ENCODE measurements around the gene KLHL14.

Gene KLHL14

DNA sequence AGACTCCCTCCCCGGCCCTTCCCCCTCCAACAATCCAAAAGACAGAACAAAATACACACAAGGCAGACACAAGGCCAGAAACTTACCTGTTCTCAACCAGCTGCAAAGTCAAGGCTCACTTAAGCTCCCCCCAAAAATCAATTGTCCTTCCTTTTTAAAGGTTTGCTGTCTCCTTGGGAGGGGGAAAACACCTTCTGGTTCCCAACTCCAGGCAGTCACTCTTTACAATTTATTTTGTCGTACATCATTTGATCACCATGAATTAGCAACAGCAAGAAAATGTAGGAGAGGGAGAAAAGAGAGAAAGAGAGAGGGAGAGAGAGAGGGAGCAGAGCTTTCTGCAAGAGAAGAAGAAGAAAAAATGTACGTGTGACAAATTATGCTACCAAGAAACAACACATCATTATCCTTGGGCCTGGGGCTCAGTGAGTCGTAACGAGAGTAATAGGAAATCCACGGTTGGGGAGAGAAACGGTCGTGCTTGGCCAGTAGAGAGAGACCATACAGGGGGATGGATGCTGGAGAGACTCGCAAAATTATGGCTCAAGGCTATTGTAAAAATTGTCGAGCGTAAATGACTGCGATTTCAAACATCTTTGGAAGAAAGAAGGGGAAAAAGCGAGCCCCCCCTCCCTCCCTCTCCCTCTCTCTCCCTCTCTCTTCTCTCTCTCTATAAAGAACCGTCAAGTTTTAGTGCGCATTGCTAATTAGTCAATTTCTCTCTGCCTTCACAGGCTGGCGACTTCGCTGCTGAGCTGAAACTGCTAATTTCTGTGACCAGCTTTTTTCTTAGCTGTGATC is at the start of gene KLHL14:
TSS of gene KLHL14 (minus strand) at position 443 of the 801 bp plus-strand sequence. CDS start 2,432 bp downstream, outside the sequence.
- DNase-seq (ENCODE audit: low read depth) = no peak
- TF ChIP-seq, protein P1, sequence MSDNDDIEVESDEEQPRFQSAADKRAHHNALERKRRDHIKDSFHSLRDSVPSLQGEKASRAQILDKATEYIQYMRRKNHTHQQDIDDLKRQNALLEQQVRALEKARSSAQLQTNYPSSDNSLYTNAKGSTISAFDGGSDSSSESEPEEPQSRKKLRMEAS (IDR thresholded peaks at IDR 0.05; ENCODE audit: low read depth, low read length) = no peak
- TF ChIP-seq CTCF (IDR thresholded peaks at IDR 0.05; ENCODE audit: low read depth, low read length) (no peak), POLR2A (IDR thresholded peaks at IDR 0.05; ENCODE audit: extremely low read depth, insufficient read length) (no peak), MYC (IDR thresholded peaks at IDR 0.05; ENCODE audit: low read depth, low read length) (no peak)
- no peak within 1 kb of the TSS for H3K4me3 ChIP-seq (ENCODE audit: low read depth, low read length)

- TF ChIP-seq, protein P1 (IDR thresholded peaks at IDR 0.05; ENCODE audit: low read depth, low read length) = no peak
- TF ChIP-seq POLR2A (IDR thresholded peaks at IDR 0.05; ENCODE audit: extremely low read depth, insufficient read length) (no peak), CTCF (IDR thresholded peaks at IDR 0.05; ENCODE audit: low read depth, low read length) (no peak), MYC (IDR thresholded peaks at IDR 0.05; ENCODE audit: low read depth, low read length) (no peak)
- DNase-seq (ENCODE audit: low read depth) = no peak
- H3K4me3 ChIP-seq (ENCODE audit: low read depth, low read length) = no peak overlapping the region
Observed at GRCh38 chr18:32822197-32822596, 49.4 kb upstream of the KLHL14 start.

- DNase-seq (ENCODE audit: low read depth) = no peak
- no peak overlapping the region for H3K4me3 ChIP-seq (ENCODE audit: low read depth, low read length)
- no peak for TF ChIP-seq POLR2A (IDR thresholded peaks at IDR 0.05; ENCODE audit: extremely low read depth, insufficient read length)
- TF ChIP-seq MYC (IDR thresholded peaks at IDR 0.05; ENCODE audit: low read depth, low read length) = no peak
Observed at GRCh38 chr18:32815881-32816280, 43.1 kb upstream of the KLHL14 start.

DNA sequence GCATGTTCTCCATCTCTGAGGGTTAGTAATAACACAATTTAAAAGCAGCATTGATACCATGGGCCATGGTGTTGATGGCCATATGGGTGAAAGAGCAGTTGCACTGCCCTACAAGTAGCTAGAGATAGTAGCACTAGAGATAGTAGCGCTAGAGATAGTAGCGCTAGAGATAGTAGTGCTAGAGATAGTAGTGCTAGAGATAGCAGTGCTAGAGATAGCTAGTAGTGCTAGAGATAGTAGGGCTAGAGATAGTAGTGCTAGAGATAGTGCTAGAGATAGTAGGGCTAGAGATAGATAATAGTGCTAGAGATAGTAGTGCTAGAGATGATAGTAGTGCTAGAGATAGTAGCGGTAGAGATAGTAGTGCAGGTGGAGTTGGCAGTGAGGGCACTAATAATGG is 39.5 kb upstream of the KLHL14 start:
- H3K4me3 ChIP-seq (ENCODE audit: low read depth, low read length) = no peak overlapping the region
- DNase-seq (ENCODE audit: low read depth) = no peak
- TF ChIP-seq POLR2A (IDR thresholded peaks at IDR 0.05; ENCODE audit: extremely low read depth, insufficient read length) (no peak), MYC (IDR thresholded peaks at IDR 0.05; ENCODE audit: low read depth, low read length) (no peak)

DNA sequence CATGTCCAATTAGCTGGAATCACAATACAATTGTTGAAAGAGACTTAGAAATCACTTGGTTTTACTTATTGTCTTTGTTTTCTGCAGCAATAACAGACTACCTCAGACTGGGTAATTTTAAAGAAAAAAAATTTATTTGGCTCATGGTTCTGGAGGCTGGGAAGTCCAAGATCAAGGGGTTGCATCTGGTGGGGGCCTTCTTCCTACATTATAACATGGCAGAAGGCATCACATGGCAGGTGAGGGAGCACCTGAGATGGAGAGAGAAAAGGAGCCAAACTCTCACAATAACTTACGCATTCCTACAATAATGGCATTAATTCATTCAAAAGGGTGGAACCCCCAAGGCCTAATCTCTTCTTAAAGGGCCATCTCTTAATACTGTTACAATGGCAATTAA is 37.5 kb upstream of the KLHL14 start:
- DNase-seq (ENCODE audit: low read depth) = no peak
- no peak for TF ChIP-seq CTCF (IDR thresholded peaks at IDR 0.05; ENCODE audit: low read depth, low read length)
- no peak for TF ChIP-seq POLR2A (IDR thresholded peaks at IDR 0.05; ENCODE audit: extremely low read depth, insufficient read length)
- TF ChIP-seq, protein P1 (IDR thresholded peaks at IDR 0.05; ENCODE audit: low read depth, low read length) = no peak
- no peak for TF ChIP-seq MYC (IDR thresholded peaks at IDR 0.05; ENCODE audit: low read depth, low read length)
- H3K4me3 ChIP-seq (ENCODE audit: low read depth, low read length) = no peak overlapping the region

GRCh38 chr18:32805354-32805753 is 32.5 kb upstream of the KLHL14 start:
- TF ChIP-seq POLR2A (IDR thresholded peaks at IDR 0.05; ENCODE audit: extremely low read depth, insufficient read length) = no peak
- no peak for TF ChIP-seq CTCF (IDR thresholded peaks at IDR 0.05; ENCODE audit: low read depth, low read length)
- TF ChIP-seq, protein P1 (IDR thresholded peaks at IDR 0.05; ENCODE audit: low read depth, low read length) = no peak
- no peak for TF ChIP-seq MYC (IDR thresholded peaks at IDR 0.05; ENCODE audit: low read depth, low read length)
- H3K4me3 ChIP-seq (ENCODE audit: low read depth, low read length) = no peak overlapping the region
- no peak for DNase-seq (ENCODE audit: low read depth)
